T-helper 1 cell treated with Interleukin-12 subunit alpha and Interleukin-12 subunit beta and Interleukin-4 antibody, amounts not matched to agents 30 μg/mL and 1 μg/mL, for 36 hours (primary cell): ENCODE measurements around the gene FAM200C.

Experiments
- H3K27ac Mint-ChIP-seq: one replicate; pipeline ENCODE4 v1.8.0; 2021; ENCODE audit warnings: mild to moderate bottlenecking, mixed read lengths
- H3K27me3 Mint-ChIP-seq: one replicate; pipeline ENCODE4 v1.8.0; 2021; ENCODE audit warnings: low read depth, mixed read lengths
- H3K36me3 Mint-ChIP-seq: one replicate; pipeline ENCODE4 v1.8.0; 2021; ENCODE audit warnings: low read depth, mixed read lengths
- H3K4me1 Mint-ChIP-seq: one replicate; pipeline ENCODE4 v1.8.0; 2021; ENCODE audit warnings: low read depth, mixed read lengths
- H3K4me3 Mint-ChIP-seq: one replicate; pipeline ENCODE4 v1.8.0; 2021; ENCODE audit warnings: mild to moderate bottlenecking, moderate library complexity, mixed read lengths
- H3K9me3 Mint-ChIP-seq: one replicate; pipeline ENCODE4 v1.8.0; 2021; ENCODE audit warnings: mixed read lengths

FAM200C gene

GRCh38 chr5:160349935-160350303 lies 49.9 kb downstream of the FAM200C start:
- no peaks in the 10 kb centered on the region for H3K27me3 Mint-ChIP-seq
- no peak overlapping the region for H3K4me3 Mint-ChIP-seq
- H3K36me3 Mint-ChIP-seq, result no peaks in the 10 kb centered on the region
- no peak overlapping the region for H3K27ac Mint-ChIP-seq
- no peaks in the 10 kb centered on the region for H3K9me3 Mint-ChIP-seq
- peaks cover 4% of the 10 kb centered on the region for H3K4me1 Mint-ChIP-seq

- Mint-ChIP-seq H3K27me3 (no peaks in the 10 kb centered on the region), H3K4me1 (peaks cover 4% of the 10 kb centered on the region), H3K27ac (no peak overlapping the region), H3K9me3 (no peaks in the 10 kb centered on the region), H3K4me3 (no peak overlapping the region), H3K36me3 (no peaks in the 10 kb centered on the region)
Measured at GRCh38 chr5:160349249-160349934, 50.5 kb downstream of the FAM200C start.

GRCh38 chr5:160348080-160348479 lies 51.8 kb downstream of the FAM200C start:
- peaks cover 4% of the 10 kb centered on the region for H3K4me1 Mint-ChIP-seq
- no peaks in the 10 kb centered on the region for H3K9me3 Mint-ChIP-seq
- no peak overlapping the region for H3K4me3 Mint-ChIP-seq

DNA sequence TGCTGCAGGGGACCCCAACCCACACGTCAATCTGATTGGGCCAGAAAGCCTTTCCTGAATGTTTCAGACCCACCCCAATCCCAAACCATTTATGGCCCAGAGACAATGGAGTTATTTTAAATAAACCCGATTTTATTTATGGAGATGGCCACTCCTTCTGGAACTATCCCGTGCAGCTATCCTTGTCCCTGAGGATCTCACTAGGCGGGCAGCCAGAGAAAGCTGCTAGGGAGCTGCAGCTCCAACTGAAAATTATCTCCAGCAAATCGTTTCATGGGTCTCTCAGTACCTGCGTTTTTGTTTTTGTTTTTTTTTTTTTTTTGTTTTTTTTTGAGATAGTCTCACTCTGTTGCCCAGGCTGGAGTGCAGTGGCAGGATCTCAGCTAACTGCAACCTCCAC lies 52.4 kb downstream of the FAM200C start:
- Mint-ChIP-seq H3K4me1 (peaks cover 4% of the 10 kb centered on the region), H3K27me3 (no peaks in the 10 kb centered on the region), H3K4me3 (no peak overlapping the region), H3K9me3 (no peaks in the 10 kb centered on the region), H3K27ac (no peak overlapping the region), H3K36me3 (no peaks in the 10 kb centered on the region)

More at GRCh38 chr5:160348080-160348479, 51.8 kb downstream of the FAM200C start:
- Mint-ChIP-seq H3K27me3 (no peaks in the 10 kb centered on the region), H3K27ac (no peak overlapping the region), H3K36me3 (no peaks in the 10 kb centered on the region)
